HCT116 (cell line): ENCODE measurements around the gene SF3B5. TPM values are rescaled to one million over a fixed set of nuclear protein-coding genes. Genes with fewer than 3 reads are reported as not detected.

ENCODE experiments used
- ATAC-seq: fragments of 200-7000 bp; cut with Tn5 transposase; 2 replicates; pipeline ENCODE4 v1.9.1; 2020; ENCODE audit warnings: mild to moderate bottlenecking, moderate library complexity
- BruUV-seq: library from RNA; stranded (reverse); fragments of 400-500 nt; replicated peaks from 2 replicates; lab custom pipeline; 2021; lab: Mats Ljungman, UMichigan
- CTCF ChIA-PET: fragments of 300-600 bp; sonication (Branson Sonifier 250); formaldehyde crosslinking; loops from one replicate; lab custom pipeline; 2021; ENCODE audit warnings: antibody characterized with exemption; lab: Charles Lee
- POLR2A ChIA-PET: fragments of 300-600, 350-600 bp; sonication (Branson Sonifier 250); formaldehyde crosslinking; loops from one replicate; lab custom pipeline; 2021; ENCODE audit warnings: antibody characterized with exemption; lab: Charles Lee
- RAD21 ChIA-PET, 2 experiments: fragments of 300-600 bp; sonication (Branson Sonifier 250); formaldehyde crosslinking; loops; one replicate each; lab custom pipeline; 2023; ENCODE audit warnings: low total read pairs in 2 of 2; ENCODE audit not compliant: uncharacterized antibody in 2 of 2, unreplicated experiment in 2 of 2, low non-redundant PET in 1 of 2; lab: Charles Lee
- DNase-seq: peaks from one replicate; pipeline ENCODE4 v3.0.0-alpha.2; 2010; ENCODE audit warnings: low read depth, low spot score
- H2AFZ ChIP-seq: fragments of 200-600 bp; shearing (Covaris generic), sonication (generic); 2 replicates; pipeline ENCODE4 v1.6.1; 2017; ENCODE audit warnings: low read depth, mixed run types, mixed read lengths, antibody characterized with exemption, low read length; ENCODE audit not compliant: poor library complexity, severe bottlenecking
- H3K27ac ChIP-seq: 2 replicates; pipeline ENCODE4 v1.5.1; 2012; ENCODE audit warnings: low read depth, low read length
- H3K27me3 ChIP-seq: fragments of 200-600 bp; sonication (generic); 2 replicates; pipeline ENCODE4 v1.6.1; 2016; ENCODE audit warnings: mixed run types, low read length, mixed read lengths; ENCODE audit not compliant: insufficient read depth
- H3K36me3 ChIP-seq, 2 experiments: fragments of 200-500 bp in 1 of 2; fragments of 200-600 bp in 1 of 2; sonication (Bioruptor generic) in 1 of 2; sonication (generic) in 1 of 2; 2 replicates each; pipeline versions ENCODE4 v1.5.1 to v1.6.1; 2014 to 2016; ENCODE audit warnings: low read length in 2 of 2, inconsistent platforms in 1 of 2, mixed read lengths in 1 of 2, mixed run types in 1 of 2; ENCODE audit not compliant: insufficient read depth in 2 of 2, control insufficient read depth in 1 of 2
- H3K4me1 ChIP-seq, 2 experiments: fragments of 200-600 bp in 1 of 2; sonication (generic) in 1 of 2; 2 replicates each; pipeline versions ENCODE4 v1.5.1 to v1.6.1; 2012 to 2017; ENCODE audit warnings: low read length in 2 of 2, inconsistent platforms in 1 of 2, mild to moderate bottlenecking in 1 of 2, mixed read lengths in 1 of 2, mixed run types in 1 of 2, moderate library complexity in 1 of 2; ENCODE audit not compliant: insufficient read depth in 2 of 2, control insufficient read depth in 1 of 2
- H3K4me2 ChIP-seq: fragments of 200-600 bp; sonication (generic); 2 replicates; pipeline ENCODE4 v1.6.1; 2017; ENCODE audit warnings: mixed run types, low read length, mixed read lengths
- H3K4me3 ChIP-seq, 2 experiments: fragments of 200-600 bp in 1 of 2; sonication (generic) in 1 of 2; replicated peaks in 1 of 2; 2 replicates each; pipeline ENCODE4 v1.5.1; 2011 to 2016; ENCODE audit warnings: low read length in 2 of 2, control low read depth in 1 of 2, low read depth in 1 of 2, mild to moderate bottlenecking in 1 of 2, mixed read lengths in 1 of 2, mixed run types in 1 of 2
- H3K79me2 ChIP-seq: fragments of 200-600 bp; sonication (generic); 2 replicates; pipeline ENCODE4 v1.6.1; 2017; ENCODE audit warnings: mild to moderate bottlenecking, mixed run types, low read length, moderate library complexity, mixed read lengths; ENCODE audit not compliant: insufficient read depth
- H3K9ac ChIP-seq: fragments of 200-600 bp; sonication (generic); 2 replicates; pipeline ENCODE4 v1.6.1; 2016; ENCODE audit warnings: low read length, mixed read lengths
- H3K9me2 ChIP-seq: fragments of 200-600 bp; sonication (generic), shearing (Covaris generic); 2 replicates; pipeline ENCODE4 v1.6.1; 2017; ENCODE audit warnings: mixed run types, mild to moderate bottlenecking, moderate library complexity; ENCODE audit not compliant: insufficient read depth
- H3K9me3 ChIP-seq, 2 experiments: fragments of 200-500 bp in 1 of 2; fragments of 200-600 bp in 1 of 2; sonication (Bioruptor generic) in 1 of 2; sonication (generic) in 1 of 2; 2 replicates each; pipeline ENCODE4 v1.6.1; 2014 to 2017; ENCODE audit warnings: low read length in 2 of 2, mixed read lengths in 2 of 2, inconsistent platforms in 1 of 2, low read depth in 1 of 2, mild to moderate bottlenecking in 1 of 2, mixed run types in 1 of 2, moderate library complexity in 1 of 2; ENCODE audit not compliant: control insufficient read depth in 1 of 2, insufficient read depth in 1 of 2
- H4K20me1 ChIP-seq: fragments of 200-600 bp; sonication (generic), shearing (Covaris generic); 2 replicates; pipeline ENCODE4 v1.6.1; 2017; ENCODE audit warnings: mixed run types, mild to moderate bottlenecking, moderate library complexity; ENCODE audit not compliant: insufficient read depth
- CTCF ChIP-seq, 3 experiments: fragments of 200-600 bp in 1 of 3; sonication (generic) in 1 of 3; IDR thresholded peaks in 2 of 3; conservative IDR thresholded peaks in 1 of 3; 2 replicates each; pipeline ENCODE4 v1.5.1; 2012 to 2017; ENCODE audit warnings: low read depth in 2 of 3, low read length in 2 of 3, antibody characterized with exemption in 1 of 3, borderline replicate concordance in 1 of 3, control low read depth in 1 of 3, mild to moderate bottlenecking in 1 of 3, mixed read lengths in 1 of 3, mixed run types in 1 of 3, moderate library complexity in 1 of 3; ENCODE audit not compliant: insufficient read depth in 1 of 3
- FOSL1 ChIP-seq: IDR thresholded peaks from 2 replicates; pipeline ENCODE4 v1.6.1; 2012; ENCODE audit warnings: low read depth
- JUND ChIP-seq: IDR thresholded peaks from 2 replicates; pipeline ENCODE4 v1.6.1; 2012
- MAX ChIP-seq: IDR thresholded peaks from 2 replicates; pipeline ENCODE4 v1.6.1; 2012
- POLR2A ChIP-seq: IDR thresholded peaks from 2 replicates; pipeline ENCODE4 v1.7.0; 2011; ENCODE audit warnings: borderline replicate concordance; ENCODE audit not compliant: insufficient read depth, insufficient read length; ENCODE audit errors: extremely low read depth
- SIN3A ChIP-seq: IDR thresholded peaks from 2 replicates; pipeline ENCODE4 v1.6.1; 2012; ENCODE audit warnings: low read depth
- SP1 ChIP-seq: IDR thresholded peaks from 2 replicates; pipeline ENCODE4 v1.6.1; 2012; ENCODE audit warnings: low read depth
- YY1 ChIP-seq: IDR thresholded peaks from 2 replicates; pipeline ENCODE4 v1.6.1; 2011; ENCODE audit warnings: low read length, low read depth, moderate library complexity, mild to moderate bottlenecking; ENCODE audit not compliant: insufficient replicate concordance; ENCODE audit errors: extremely low read depth
- intact Hi-C: fragments of 100-400 bp; cut with micrococcal nuclease; formaldehyde crosslinking; loops from 2 replicates; pipeline ENCODE4 v1.10.0; 2022
- total RNA-seq: library from RNA; stranded (reverse); gene quantifications from one replicate; pipeline ENCODE4 v1.2.1, GENCODE V29; 2021; ENCODE audit not compliant: unreplicated experiment

Gene SF3B5
- total RNA-seq, 1 experiment from 2014 or later = 173 TPM

DNA sequence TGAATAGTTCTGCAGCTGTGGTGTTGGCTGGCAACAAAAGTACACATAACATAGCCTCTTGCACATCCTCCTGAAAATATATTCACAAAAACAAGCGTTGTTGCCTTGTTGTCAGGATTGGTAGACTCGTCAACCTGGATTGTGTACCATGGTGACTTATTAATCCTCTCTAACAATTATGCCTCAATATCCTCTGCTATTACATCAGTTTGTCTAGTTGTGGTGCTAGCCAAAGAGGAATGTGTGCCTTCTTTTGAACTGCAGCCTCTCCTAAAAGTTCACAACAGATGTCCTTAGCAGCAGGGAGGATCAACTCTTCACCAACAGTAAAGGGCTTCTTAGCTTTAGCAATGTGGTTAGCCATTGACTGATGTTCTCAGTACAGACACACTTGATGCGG is 3.6 kb upstream of the SF3B5 start:
- no peak overlapping the region for H3K4me3 ChIP-seq
- H4K20me1 ChIP-seq = no peaks in the 10 kb centered on the region
- no peaks in the 10 kb centered on the region for H3K27me3 ChIP-seq
- intact Hi-C loops = no loop called here
- CTCF ChIA-PET = interaction anchor here (1.7 kb wide), 1 partner anchor 523 kb away, joined by 4 read pairs; no protein-coding TSS in a partner anchor
- ATAC-seq (no peak), DNase-seq (no peak)
- H2AFZ ChIP-seq = no peak overlapping the region
- H3K36me3 ChIP-seq = no peaks in the 10 kb centered on the region
- H3K4me1 ChIP-seq = peaks cover 5 to 12% of the 10 kb centered on the region in 2 experiments; a peak in 3 of 4 replicates
- TF ChIP-seq CTCF (IDR thresholded peaks at IDR 0.05 in 2 of 3, conservative IDR thresholded peaks at IDR 0.05 in 1 of 3; ENCODE audit: borderline replicate concordance in 1 of 3, insufficient read depth in 1 of 3, low read depth in 2 of 3, low read length in 2 of 3) (no peak), MAX (no peak), SP1 (no peak), YY1 (no peak), JUND (no peak)
- no peak overlapping the region for H3K4me2 ChIP-seq
- H3K79me2 ChIP-seq = peaks cover 13% of the 10 kb centered on the region
- H3K9me2 ChIP-seq = no peaks in the 10 kb centered on the region
- BruUV-seq = no TSS peak
- H3K27ac ChIP-seq = no peak overlapping the region
- RAD21 ChIA-PET = no interaction called here
- POLR2A ChIA-PET = no interaction called here
- H3K9ac ChIP-seq = no peak overlapping the region
- no peaks in the 10 kb centered on the region for H3K9me3 ChIP-seq

GRCh38 chr6:144094731-144095133 is 641 bp downstream of the SF3B5 start:
- H4K20me1 ChIP-seq = no peaks in the 10 kb centered on the region
- peak overlapping the region; percentile 59 for H3K27ac ChIP-seq
- DNase-seq = no peak
- no TSS peak for BruUV-seq
- H3K9me2 ChIP-seq = no peaks in the 10 kb centered on the region
- TF ChIP-seq FOSL1 (no peak), POLR2A (no peak), SIN3A (no peak)
- TF ChIP-seq, all 23 proteins: peak for 0
- H3K4me2 ChIP-seq = peak overlapping the region; percentile 87
- peaks cover 20% of the 10 kb centered on the region for H3K79me2 ChIP-seq
- no peaks in the 10 kb centered on the region for H3K27me3 ChIP-seq
- no peaks in the 10 kb centered on the region for H3K9me3 ChIP-seq
- intact Hi-C loops = no loop called here
- no peaks in the 10 kb centered on the region for H3K36me3 ChIP-seq
- H3K9ac ChIP-seq = peak overlapping the region; percentile 75
- no peak overlapping the region for H2AFZ ChIP-seq
- POLR2A ChIA-PET = no interaction called here
- CTCF ChIA-PET = no interaction called here
- peaks cover 5 to 16% of the 10 kb centered on the region in 2 experiments; a peak in 3 of 4 replicates for H3K4me1 ChIP-seq
- ATAC-seq = no peak; the same call in 1 of the 2 replicates
- H3K4me3 ChIP-seq = peak overlapping the region; percentile 72 to 77
- RAD21 ChIA-PET = interaction anchor here in 1 of 2 experiments (1.0 kb wide), 1 partner anchor 192 kb away, joined by 6 read pairs; no protein-coding TSS in a partner anchor
